Activated T-cell treated with anti-CD3 and anti-CD28 coated beads, Interleukin-2, amount 50 U/mL, for 4 hours (primary cell): ENCODE results near the gene STN1. TPM values are rescaled to one million over a fixed set of nuclear protein-coding genes. Genes with fewer than 3 reads are reported as not detected.

Experiments used
- ATAC-seq, 2 donors: fragments of 200-7000 bp; cut with Tn5 transposase; one replicate each; pipeline ENCODE4 v1.10.0; 2021
- DNase-seq: peaks from one replicate; pipeline ENCODE4 v3.0.0-alpha.2; 2020
- H3K27me3 Mint-ChIP-seq: one replicate; pipeline ENCODE4 v1.8.0; 2021; ENCODE audit warnings: low read depth, mixed read lengths
- H3K36me3 Mint-ChIP-seq: one replicate; pipeline ENCODE4 v1.8.0; 2022; ENCODE audit warnings: mixed read lengths; ENCODE audit not compliant: insufficient read depth
- H3K4me1 Mint-ChIP-seq: one replicate; pipeline ENCODE4 v1.8.0; 2021; ENCODE audit warnings: low read depth, mixed read lengths
- H3K4me3 Mint-ChIP-seq: one replicate; pipeline ENCODE4 v1.8.0; 2021; ENCODE audit warnings: mild to moderate bottlenecking, moderate library complexity, mixed read lengths
- H3K9me3 Mint-ChIP-seq: one replicate; pipeline ENCODE4 v1.8.0; 2021; ENCODE audit warnings: mixed read lengths
- total RNA-seq, 3 donors: library from RNA; stranded (reverse); gene quantifications; one replicate each; pipeline ENCODE4 v1.2.1, GENCODE V29; 2021

Gene STN1
- total RNA-seq, 3 donors from 2014 or later = 10.3 to 12.8 (median 10.4) TPM

GRCh38 chr10:103919648-103920025, 1.7 kb upstream of the STN1 start:
- H3K4me3 Mint-ChIP-seq = no peak overlapping the region
- H3K9me3 Mint-ChIP-seq = peaks cover 6% of the 10 kb centered on the region
- ATAC-seq = no peak
- H3K4me1 Mint-ChIP-seq = peaks cover 34% of the 10 kb centered on the region
- peaks cover 9% of the 10 kb centered on the region for H3K36me3 Mint-ChIP-seq
- no peak for DNase-seq
- H3K27me3 Mint-ChIP-seq = no peaks in the 10 kb centered on the region

- Mint-ChIP-seq H3K4me1 (peaks cover 53% of the 10 kb centered on the region), H3K4me3 (peak overlapping the region; percentile 97), H3K27me3 (no peaks in the 10 kb centered on the region), H3K36me3 (peaks cover 11% of the 10 kb centered on the region), H3K9me3 (peaks cover 6% of the 10 kb centered on the region)
- ATAC-seq (peak; percentile 15 to 20), DNase-seq (no peak)
These were observed 507 bp downstream of the STN1 start for GRCh38 chr10:103917302-103918052.

GRCh38 chr10:103916876-103917275, 1.1 kb downstream of the STN1 start:
- H3K4me1 Mint-ChIP-seq = peaks cover 59% of the 10 kb centered on the region
- ATAC-seq = no peak
- peaks cover 11% of the 10 kb centered on the region for H3K36me3 Mint-ChIP-seq

GRCh38 chr10:103916254-103916653, 1.7 kb downstream of the STN1 start:
- peaks cover 11% of the 10 kb centered on the region for H3K36me3 Mint-ChIP-seq
- H3K9me3 Mint-ChIP-seq = peaks cover 6% of the 10 kb centered on the region
- no peaks in the 10 kb centered on the region for H3K27me3 Mint-ChIP-seq
- peaks cover 65% of the 10 kb centered on the region for H3K4me1 Mint-ChIP-seq
- no peak for ATAC-seq
- H3K4me3 Mint-ChIP-seq = peak overlapping the region; percentile 97
- DNase-seq = no peak

More at GRCh38 chr10:103916876-103917275, 1.1 kb downstream of the STN1 start:
- Mint-ChIP-seq H3K9me3 (peaks cover 6% of the 10 kb centered on the region), H3K27me3 (no peaks in the 10 kb centered on the region), H3K4me3 (peak overlapping the region; percentile 97)
- DNase-seq = no peak

- Mint-ChIP-seq H3K4me3 (peak overlapping the region; percentile 97), H3K9me3 (peaks cover 6% of the 10 kb centered on the region), H3K4me1 (peaks cover 69% of the 10 kb centered on the region), H3K27me3 (no peaks in the 10 kb centered on the region), H3K36me3 (peaks cover 11% of the 10 kb centered on the region)
- DNase-seq (no peak), ATAC-seq (no peak)
These were observed 2.2 kb downstream of the STN1 start for GRCh38 chr10:103915796-103916195.

- ATAC-seq = no peak
- H3K4me1 Mint-ChIP-seq = peaks cover 88% of the 10 kb centered on the region
- H3K27me3 Mint-ChIP-seq = no peaks in the 10 kb centered on the region
- DNase-seq = no peak
- peaks cover 15% of the 10 kb centered on the region for H3K36me3 Mint-ChIP-seq
- peak overlapping the region; percentile 6 for H3K4me3 Mint-ChIP-seq
- H3K9me3 Mint-ChIP-seq = peaks cover 6% of the 10 kb centered on the region
These were observed 5.2 kb downstream of the STN1 start for GRCh38 chr10:103912759-103913158.

- Mint-ChIP-seq H3K4me1 (peaks cover 79% of the 10 kb centered on the region), H3K4me3 (peak overlapping the region; percentile 51), H3K36me3 (peaks cover 15% of the 10 kb centered on the region), H3K27me3 (no peaks in the 10 kb centered on the region), H3K9me3 (peaks cover 6% of the 10 kb centered on the region)
- DNase-seq (no peak), ATAC-seq (peak; percentile 29 to 37)
These were observed 6.9 kb downstream of the STN1 start for GRCh38 chr10:103911021-103911459.

GRCh38 chr10:103910442-103911012, 7.5 kb downstream of the STN1 start:
- peaks cover 6% of the 10 kb centered on the region for H3K9me3 Mint-ChIP-seq
- H3K4me1 Mint-ChIP-seq = peaks cover 78% of the 10 kb centered on the region

GRCh38 chr10:103905441-103905840, 12.5 kb downstream of the STN1 start:
- DNase-seq (no peak), ATAC-seq (no peak)
- H3K27me3 Mint-ChIP-seq = no peaks in the 10 kb centered on the region
- peaks cover 61% of the 10 kb centered on the region for H3K4me1 Mint-ChIP-seq
- H3K4me3 Mint-ChIP-seq = no peak overlapping the region
- H3K9me3 Mint-ChIP-seq = no peaks in the 10 kb centered on the region
- peaks cover 21% of the 10 kb centered on the region for H3K36me3 Mint-ChIP-seq

More at GRCh38 chr10:103910442-103911012, 7.5 kb downstream of the STN1 start:
- Mint-ChIP-seq H3K27me3 (no peaks in the 10 kb centered on the region), H3K36me3 (peaks cover 15% of the 10 kb centered on the region), H3K4me3 (peak overlapping the region; percentile 51)
- ATAC-seq = peak in 1 of 2 donors; percentile 4
- DNase-seq = no peak

- ATAC-seq (peak; percentile 51 to 64), DNase-seq (no peak)
- Mint-ChIP-seq H3K27me3 (no peaks in the 10 kb centered on the region), H3K36me3 (peaks cover 32% of the 10 kb centered on the region), H3K9me3 (no peaks in the 10 kb centered on the region), H3K4me3 (peak overlapping the region; percentile 21), H3K4me1 (peaks cover 40% of the 10 kb centered on the region)
These were observed 16.7 kb downstream of the STN1 start for GRCh38 chr10:103901299-103901698.

- Mint-ChIP-seq H3K4me3 (no peak overlapping the region), H3K9me3 (no peaks in the 10 kb centered on the region)
These were observed 18.7 kb downstream of the STN1 start for GRCh38 chr10:103899312-103899711.

GRCh38 chr10:103897241-103897774, 20.7 kb downstream of the STN1 start:
- Mint-ChIP-seq H3K9me3 (no peaks in the 10 kb centered on the region), H3K36me3 (peaks cover 26% of the 10 kb centered on the region), H3K27me3 (no peaks in the 10 kb centered on the region), H3K4me3 (no peak overlapping the region), H3K4me1 (peaks cover 52% of the 10 kb centered on the region)
- DNase-seq = no peak
- ATAC-seq = no peak

More at GRCh38 chr10:103899312-103899711, 18.7 kb downstream of the STN1 start:
- ATAC-seq = no peak
- no peak for DNase-seq
- Mint-ChIP-seq H3K36me3 (peaks cover 31% of the 10 kb centered on the region), H3K27me3 (no peaks in the 10 kb centered on the region), H3K4me1 (peaks cover 45% of the 10 kb centered on the region)

- no peak overlapping the region for H3K4me3 Mint-ChIP-seq
- H3K9me3 Mint-ChIP-seq = no peaks in the 10 kb centered on the region
- peaks cover 29% of the 10 kb centered on the region for H3K36me3 Mint-ChIP-seq
- DNase-seq (no peak), ATAC-seq (no peak)
- no peaks in the 10 kb centered on the region for H3K27me3 Mint-ChIP-seq
- peaks cover 43% of the 10 kb centered on the region for H3K4me1 Mint-ChIP-seq
These were observed 21.8 kb downstream of the STN1 start for GRCh38 chr10:103896225-103896624.

- DNase-seq (no peak), ATAC-seq (peak in 1 of 2 donors; percentile 54)
- Mint-ChIP-seq H3K27me3 (no peaks in the 10 kb centered on the region), H3K9me3 (no peaks in the 10 kb centered on the region), H3K4me1 (peaks cover 41% of the 10 kb centered on the region), H3K36me3 (peaks cover 32% of the 10 kb centered on the region), H3K4me3 (no peak overlapping the region)
These were observed 22.4 kb downstream of the STN1 start for GRCh38 chr10:103895411-103896186.
